GM12874 (cell line): ENCODE data around the gene EEFSEC.

Experiments used
- TF ChIP-seq, protein P1 (sequence below): IDR thresholded peaks from 2 replicates; pipeline ENCODE4 v1.5.1; 2011; ENCODE audit warnings: low read depth, mild to moderate bottlenecking, control low read depth, low read length, moderate library complexity; ENCODE audit not compliant: insufficient read depth

The EEFSEC gene

DNA sequence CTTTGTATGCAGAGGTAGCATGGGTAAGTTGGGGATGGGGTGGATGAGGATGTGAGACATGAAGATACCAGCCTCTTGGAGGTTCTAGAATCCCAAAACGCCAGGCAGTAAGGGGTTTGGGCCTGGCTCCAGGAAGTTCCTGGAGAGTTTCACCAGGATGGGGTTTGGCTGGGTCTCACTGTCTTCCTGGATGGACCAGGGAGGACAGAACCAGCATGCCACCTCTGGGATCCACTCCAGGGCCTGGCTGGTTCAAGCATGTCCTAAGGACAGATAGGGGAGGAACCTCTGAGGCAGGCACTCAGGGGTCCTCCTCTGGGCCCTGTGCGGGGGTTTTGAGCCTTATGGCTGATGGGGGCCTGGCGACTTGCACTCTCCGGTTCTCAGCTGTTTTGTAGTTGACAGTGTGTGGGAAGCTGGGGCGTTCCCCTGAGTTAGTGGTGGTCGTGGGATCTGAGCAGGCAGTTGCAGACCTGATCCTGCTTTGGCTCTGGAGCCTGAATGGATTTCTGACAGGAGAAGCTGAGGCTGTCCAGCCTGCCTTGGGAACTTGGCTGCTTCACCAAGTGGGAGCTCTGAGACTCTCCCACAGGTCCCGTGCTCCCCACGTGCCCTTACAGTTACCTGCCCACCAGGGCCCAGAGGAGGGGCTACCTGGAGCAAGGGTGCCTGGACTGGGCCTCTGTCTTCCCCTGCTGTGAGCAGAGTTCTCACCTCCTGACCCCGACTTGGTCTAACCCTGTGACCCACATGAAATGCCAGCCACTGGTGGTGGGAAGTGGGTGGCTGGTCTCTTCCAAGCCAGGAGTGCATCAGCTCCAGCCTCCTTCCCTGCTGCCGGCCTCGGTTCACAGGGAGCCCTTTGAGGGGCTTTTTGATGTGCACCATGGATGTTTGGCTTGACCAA is 128.4 kb downstream of the EEFSEC start:
- TF ChIP-seq, protein P1, sequence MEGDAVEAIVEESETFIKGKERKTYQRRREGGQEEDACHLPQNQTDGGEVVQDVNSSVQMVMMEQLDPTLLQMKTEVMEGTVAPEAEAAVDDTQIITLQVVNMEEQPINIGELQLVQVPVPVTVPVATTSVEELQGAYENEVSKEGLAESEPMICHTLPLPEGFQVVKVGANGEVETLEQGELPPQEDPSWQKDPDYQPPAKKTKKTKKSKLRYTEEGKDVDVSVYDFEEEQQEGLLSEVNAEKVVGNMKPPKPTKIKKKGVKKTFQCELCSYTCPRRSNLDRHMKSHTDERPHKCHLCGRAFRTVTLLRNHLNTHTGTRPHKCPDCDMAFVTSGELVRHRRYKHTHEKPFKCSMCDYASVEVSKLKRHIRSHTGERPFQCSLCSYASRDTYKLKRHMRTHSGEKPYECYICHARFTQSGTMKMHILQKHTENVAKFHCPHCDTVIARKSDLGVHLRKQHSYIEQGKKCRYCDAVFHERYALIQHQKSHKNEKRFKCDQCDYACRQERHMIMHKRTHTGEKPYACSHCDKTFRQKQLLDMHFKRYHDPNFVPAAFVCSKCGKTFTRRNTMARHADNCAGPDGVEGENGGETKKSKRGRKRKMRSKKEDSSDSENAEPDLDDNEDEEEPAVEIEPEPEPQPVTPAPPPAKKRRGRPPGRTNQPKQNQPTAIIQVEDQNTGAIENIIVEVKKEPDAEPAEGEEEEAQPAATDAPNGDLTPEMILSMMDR: no peak

DNA sequence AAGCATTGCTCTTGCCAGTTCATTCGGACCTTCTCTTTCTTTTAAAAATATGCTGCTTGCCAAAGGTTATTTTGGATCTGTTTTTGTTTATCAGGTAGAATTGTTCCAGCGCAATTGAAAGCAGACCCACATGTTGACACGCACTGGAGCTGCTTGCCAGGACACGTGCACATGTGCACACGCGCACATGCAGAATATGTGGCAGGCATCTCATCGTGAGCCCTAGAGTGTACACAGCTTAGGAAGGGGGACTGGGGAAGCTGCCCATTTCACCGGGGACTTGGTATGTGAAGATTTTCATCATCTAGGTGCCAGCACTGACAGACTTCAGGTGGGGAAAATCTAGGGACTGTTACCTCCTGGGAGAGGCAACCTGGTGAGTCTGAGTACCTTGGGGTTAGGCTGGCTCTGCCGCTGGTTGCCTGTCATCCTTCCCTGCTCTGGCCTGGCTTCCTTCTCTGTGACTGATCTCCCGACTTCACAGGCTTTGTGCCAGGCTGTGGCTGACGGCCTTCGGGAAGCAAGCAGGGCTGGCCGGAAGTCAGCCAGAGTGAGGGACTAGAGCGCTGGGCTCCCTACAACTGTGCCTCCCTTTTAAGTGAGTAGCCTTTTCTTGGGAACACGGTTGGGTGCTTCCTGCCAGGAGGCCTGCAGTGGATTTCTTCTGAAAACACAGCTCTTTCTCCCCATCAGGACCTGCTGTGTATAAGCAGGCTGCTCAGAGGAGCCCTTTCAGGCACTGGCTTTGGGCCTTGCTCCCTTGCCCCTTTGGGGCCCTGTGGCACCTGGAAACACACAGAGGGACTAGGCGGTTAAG is 129.3 kb downstream of the EEFSEC start:
- TF ChIP-seq, protein P1: no peak

DNA sequence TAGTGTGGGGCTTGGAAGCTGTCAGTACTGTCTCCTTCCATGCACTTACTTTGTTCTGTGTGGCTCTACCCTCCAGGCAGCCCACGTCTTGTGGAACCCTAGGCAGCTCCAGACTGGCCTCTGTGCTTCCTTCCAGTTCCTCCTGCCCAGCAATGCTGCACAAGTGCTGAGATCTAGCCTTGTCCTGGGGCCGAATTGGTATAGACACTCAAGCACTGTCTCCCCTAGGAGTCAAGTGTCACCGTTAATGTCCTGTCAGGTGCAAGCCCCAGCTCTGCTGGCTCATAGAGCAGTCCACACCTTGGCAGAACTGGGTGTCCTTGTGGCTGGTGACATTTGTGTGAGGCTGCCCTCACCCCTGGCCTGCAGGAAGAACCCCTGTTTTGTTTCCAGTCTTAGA is 130.1 kb downstream of the EEFSEC start:
- TF ChIP-seq, protein P1: no peak

DNA sequence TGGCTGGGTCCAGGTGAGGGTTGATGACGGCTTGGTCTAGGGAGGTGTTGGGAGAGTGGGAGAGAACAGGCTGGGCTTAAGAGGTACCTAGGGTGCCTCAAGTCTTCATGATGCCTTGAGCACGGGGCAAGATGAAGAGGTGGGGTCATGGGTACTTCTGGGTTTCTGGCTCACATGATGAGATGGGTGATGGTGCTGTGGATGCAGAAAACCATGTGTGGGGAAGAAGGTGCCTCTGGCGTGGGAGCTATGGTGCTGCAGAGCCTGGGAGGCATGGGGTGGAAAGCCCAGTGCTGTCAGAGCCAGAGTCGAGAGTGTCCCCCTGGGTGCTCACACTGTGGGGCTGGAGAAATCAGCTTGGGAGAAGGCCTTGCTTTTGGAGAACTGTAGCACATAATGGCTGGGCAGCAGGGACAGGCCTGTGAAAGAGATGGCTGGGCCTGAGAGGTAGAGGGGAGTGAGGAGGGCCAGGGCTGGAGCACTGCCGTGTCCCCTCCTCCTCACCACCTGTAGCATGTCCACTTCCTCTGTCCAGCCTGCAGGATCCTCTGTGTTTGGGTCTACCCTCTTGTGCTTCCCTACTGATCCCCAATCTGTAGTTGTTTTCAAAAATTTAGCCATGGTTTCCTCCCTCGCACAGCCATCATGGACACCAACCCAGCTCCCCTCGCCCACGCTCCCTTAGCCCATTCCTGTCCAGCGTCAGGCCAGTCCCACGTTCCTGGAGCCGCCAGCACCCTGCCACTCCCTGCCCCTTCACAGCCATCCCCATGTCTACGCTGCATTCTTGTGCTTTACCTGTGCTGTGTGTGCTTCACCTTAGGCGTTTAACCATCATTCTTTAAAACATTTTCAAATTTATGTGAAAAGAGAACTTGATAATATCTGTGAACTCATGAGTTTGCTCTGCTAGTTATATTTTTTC is 132.0 kb downstream of the EEFSEC start:
- TF ChIP-seq, protein P1: no peak

DNA sequence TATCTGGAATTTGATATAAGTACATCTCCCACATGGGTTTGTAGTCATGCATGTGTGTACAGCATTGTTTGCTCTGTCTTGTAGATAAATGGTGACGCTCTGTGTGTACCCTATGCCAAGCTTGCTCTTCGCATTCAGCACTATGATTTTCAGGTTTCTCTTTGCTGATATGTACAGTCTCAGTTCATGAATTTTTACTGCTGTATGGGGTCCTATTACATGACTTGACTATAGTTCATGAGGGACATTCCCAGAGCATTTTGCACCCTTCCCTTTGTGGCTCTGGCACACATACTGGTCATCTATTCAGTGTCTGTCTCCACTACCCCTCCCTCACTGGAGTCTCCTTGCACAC is 132.7 kb downstream of the EEFSEC start:
- TF ChIP-seq, protein P1: no peak

DNA sequence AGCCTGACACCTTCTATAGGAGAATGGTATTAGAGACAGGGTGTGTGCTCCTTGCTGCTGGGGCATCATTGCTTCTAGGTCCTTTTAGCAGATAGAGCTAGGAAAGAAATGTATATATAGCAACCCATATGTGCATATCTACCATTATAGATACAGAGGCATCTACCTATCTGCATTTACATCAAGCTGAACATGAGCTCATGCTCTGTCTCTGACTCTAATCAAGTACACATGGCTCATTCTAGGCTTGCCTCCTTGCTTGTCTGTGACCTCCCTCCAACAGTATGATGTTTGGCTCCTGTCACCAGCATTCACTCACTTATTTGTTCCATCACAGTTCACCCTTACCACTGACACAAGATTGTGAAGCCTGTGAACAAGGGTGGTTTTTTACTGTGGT is 133.4 kb downstream of the EEFSEC start:
- TF ChIP-seq, protein P1: no peak

DNA sequence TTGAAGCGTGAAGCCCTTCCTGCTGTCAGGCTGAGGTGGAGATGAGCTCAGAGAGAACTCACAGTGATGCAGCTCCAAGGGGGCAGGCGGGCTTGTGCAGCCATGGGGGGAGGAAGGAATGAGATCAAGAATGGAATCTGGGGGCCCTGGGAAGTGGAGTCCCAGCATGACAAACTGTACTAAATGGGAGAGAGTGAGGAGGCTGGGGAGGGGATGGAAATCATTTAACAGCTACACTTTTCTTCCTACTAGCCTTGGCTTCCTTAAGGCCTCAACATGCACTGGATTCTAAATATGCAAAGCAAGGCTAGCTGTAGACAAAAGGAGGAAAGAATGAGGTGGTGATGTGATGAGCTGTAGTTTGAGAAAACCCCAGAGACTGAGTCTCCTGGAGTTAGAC is 133.9 kb downstream of the EEFSEC start:
- TF ChIP-seq, protein P1: no peak
